ENCODE measurements around the gene EGR1.
"Not testable (repeated sequence)": the region's sequence is repeated elsewhere in the genome, so short reads cannot be mapped to it uniquely, and the experiment has no call there.

Gene EGR1

DNA sequence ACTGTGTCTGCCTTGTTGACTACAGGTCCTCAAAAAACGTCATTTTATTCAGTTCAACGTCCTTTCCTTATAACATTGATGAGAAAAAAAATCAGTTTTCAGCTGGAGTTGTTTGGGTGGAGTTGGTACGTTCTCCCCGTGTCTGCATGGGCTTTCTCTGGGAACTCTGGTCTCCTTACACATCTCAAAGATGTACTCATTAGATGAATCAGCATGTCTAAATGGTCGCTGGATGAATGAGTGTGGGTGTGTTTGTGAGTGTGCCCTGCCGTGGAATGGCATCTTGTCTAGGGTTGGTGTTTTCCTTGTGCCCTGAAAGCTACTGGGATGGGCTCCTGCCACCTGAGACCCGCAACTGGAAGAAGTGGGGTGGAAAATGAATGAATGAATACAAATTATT lies 30.1 kb downstream of the EGR1 start:
- Histone ChIP-seq H3K9me3 (no peaks in the 10 kb centered on the region), H3K4me1 (peaks cover 17% of the 10 kb centered on the region), H3K27me3 (ENCODE audit: low read depth) (no peaks in the 10 kb centered on the region), H3K36me3 (replicated peaks) (no peaks in the 10 kb centered on the region), H3K4me3 (no peak overlapping the region)
- in situ Hi-C loops (cut with MboI; ENCODE audit: low sequenced_read_pairs) = no loop called here
- DNase-seq (ENCODE audit: low spot score in 2 of 2) = no peak

DNA sequence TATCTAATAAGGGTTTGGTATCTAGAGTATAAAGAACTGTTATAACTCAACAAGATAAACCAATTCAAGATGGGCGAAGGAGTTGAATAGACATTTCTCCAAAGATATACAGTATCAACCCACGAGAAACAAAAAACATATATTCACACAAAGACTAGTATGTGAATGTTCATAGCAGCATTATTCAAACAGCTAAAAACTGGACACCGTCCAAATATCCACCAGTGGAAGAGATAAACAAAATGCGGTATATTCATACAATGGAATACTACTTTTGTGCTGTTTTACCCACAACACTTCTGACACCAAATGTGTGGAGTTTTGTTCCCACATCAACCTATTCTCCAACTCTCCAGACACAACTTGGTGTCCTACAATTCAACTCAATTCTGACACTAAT lies 33.1 kb downstream of the EGR1 start:
- no peak overlapping the region for H3K4me3 ChIP-seq
- no peak for DNase-seq (ENCODE audit: low spot score in 2 of 2)
- no peaks in the 10 kb centered on the region for H3K36me3 ChIP-seq (replicated peaks)
- no peaks in the 10 kb centered on the region for H3K9me3 ChIP-seq
- no peaks in the 10 kb centered on the region for H3K4me1 ChIP-seq
- H3K27me3 ChIP-seq (ENCODE audit: low read depth) = no peaks in the 10 kb centered on the region
- in situ Hi-C loops (cut with MboI; ENCODE audit: low sequenced_read_pairs) = no loop called here

DNA sequence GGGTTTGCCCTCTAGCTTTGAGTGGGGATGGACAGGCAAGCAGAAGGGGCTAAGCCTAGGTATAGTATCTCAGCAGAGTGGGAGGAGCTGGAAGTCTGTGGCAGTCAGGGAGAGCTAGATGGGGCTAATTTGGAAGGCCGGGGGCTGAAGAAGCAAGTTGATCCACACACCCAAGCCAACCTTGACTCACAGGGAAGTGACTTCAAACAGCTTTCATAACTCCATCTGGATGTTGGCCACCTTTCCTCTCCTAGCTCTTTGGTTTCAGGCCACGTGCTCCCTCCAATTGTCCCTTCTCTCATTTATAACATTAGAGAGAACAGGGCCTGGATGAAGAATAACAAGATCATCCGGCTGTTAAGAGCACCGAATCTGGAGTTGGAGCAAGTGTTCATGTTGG lies 36.8 kb downstream of the EGR1 start:
- no peak overlapping the region for H3K4me3 ChIP-seq
- in situ Hi-C loops (cut with MboI; ENCODE audit: low sequenced_read_pairs) = loop anchor here (5.0 to 25.0 kb wide), 2 partner anchors 50 to 315 kb away; partner anchors contain the start of genes BRD8 and KIF20A
- H3K36me3 ChIP-seq (replicated peaks) = peaks cover under 1% of the 10 kb centered on the region
- no peak for DNase-seq (ENCODE audit: low spot score in 2 of 2)
- H3K9me3 ChIP-seq = no peaks in the 10 kb centered on the region
- H3K4me1 ChIP-seq = no peaks in the 10 kb centered on the region
- H3K27me3 ChIP-seq (ENCODE audit: low read depth) = no peaks in the 10 kb centered on the region

DNA sequence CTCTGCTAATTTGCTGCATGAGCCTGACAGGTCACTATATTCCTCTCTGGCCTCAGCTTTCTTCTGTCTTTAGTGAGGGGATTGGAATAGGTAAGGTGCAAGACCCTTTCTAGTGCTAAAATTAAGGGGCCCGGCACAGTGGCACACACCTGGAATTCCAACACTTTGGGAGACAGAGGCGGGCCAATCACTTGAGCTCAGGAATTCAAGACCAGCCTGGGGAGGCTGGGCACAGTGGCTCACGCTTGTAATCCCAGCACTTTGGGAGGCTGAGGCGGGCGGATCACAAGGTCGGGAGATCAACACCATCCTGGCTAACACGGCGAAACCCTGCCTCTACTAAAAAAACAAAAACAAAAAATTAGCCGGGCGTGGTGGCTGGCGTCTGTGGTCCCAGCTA lies 37.2 kb downstream of the EGR1 start:
- in situ Hi-C loops (cut with MboI; ENCODE audit: low sequenced_read_pairs) = loop anchor here (5.0 to 25.0 kb wide), 2 partner anchors 50 to 315 kb away; partner anchors contain the start of genes BRD8 and KIF20A
- Histone ChIP-seq H3K4me3 (no peak overlapping the region), H3K4me1 (no peaks in the 10 kb centered on the region), H3K27me3 (ENCODE audit: low read depth) (no peaks in the 10 kb centered on the region), H3K36me3 (replicated peaks) (peaks cover 4% of the 10 kb centered on the region), H3K9me3 (no peaks in the 10 kb centered on the region)
- no peak for DNase-seq (ENCODE audit: low spot score in 2 of 2)

GRCh38 chr5:138503487-138504270 lies 38.4 kb downstream of the EGR1 start:
- no peaks in the 10 kb centered on the region for H3K9me3 ChIP-seq
- peak; percentile 53 to 73 for DNase-seq (ENCODE audit: low spot score in 2 of 2)
- H3K4me3 ChIP-seq = no peak overlapping the region
- no peaks in the 10 kb centered on the region for H3K27me3 ChIP-seq (ENCODE audit: low read depth)
- in situ Hi-C loops (cut with MboI; ENCODE audit: low sequenced_read_pairs) = loop anchor here (5.0 to 25.0 kb wide), 2 partner anchors 51 to 316 kb away; partner anchors contain the start of genes BRD8 and KIF20A
- H3K4me1 ChIP-seq = no peaks in the 10 kb centered on the region
- H3K36me3 ChIP-seq (replicated peaks) = peaks cover 16% of the 10 kb centered on the region

DNA sequence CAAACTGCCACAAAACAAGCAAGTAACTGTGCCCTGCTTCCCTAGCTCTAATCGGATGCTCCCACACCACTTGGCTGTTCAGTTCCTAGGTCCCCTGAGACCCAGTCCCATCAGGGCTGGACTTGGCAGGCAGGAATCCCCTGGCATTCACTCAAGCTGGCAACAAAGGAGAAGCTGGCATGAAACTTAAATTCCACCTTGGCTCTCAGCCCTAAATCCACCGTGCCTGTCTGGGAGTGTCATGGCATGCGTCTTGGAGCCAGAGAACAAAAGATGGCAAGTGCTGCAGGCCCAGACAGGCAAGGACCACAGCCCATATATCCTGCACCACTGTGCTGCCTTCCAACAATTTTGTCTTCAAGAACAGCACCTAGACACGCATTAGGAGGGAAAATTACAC lies 39.5 kb downstream of the EGR1 start:
- peaks cover 24% of the 10 kb centered on the region for H3K36me3 ChIP-seq (replicated peaks)
- no peaks in the 10 kb centered on the region for H3K27me3 ChIP-seq (ENCODE audit: low read depth)
- in situ Hi-C loops (cut with MboI; ENCODE audit: low sequenced_read_pairs) = loop anchor here (5.0 to 25.0 kb wide), 2 partner anchors 52 to 317 kb away; partner anchors contain the start of genes BRD8 and KIF20A
- no peak for DNase-seq (ENCODE audit: low spot score in 2 of 2)
- no peaks in the 10 kb centered on the region for H3K9me3 ChIP-seq
- no peak overlapping the region for H3K4me3 ChIP-seq
- no peaks in the 10 kb centered on the region for H3K4me1 ChIP-seq

DNA sequence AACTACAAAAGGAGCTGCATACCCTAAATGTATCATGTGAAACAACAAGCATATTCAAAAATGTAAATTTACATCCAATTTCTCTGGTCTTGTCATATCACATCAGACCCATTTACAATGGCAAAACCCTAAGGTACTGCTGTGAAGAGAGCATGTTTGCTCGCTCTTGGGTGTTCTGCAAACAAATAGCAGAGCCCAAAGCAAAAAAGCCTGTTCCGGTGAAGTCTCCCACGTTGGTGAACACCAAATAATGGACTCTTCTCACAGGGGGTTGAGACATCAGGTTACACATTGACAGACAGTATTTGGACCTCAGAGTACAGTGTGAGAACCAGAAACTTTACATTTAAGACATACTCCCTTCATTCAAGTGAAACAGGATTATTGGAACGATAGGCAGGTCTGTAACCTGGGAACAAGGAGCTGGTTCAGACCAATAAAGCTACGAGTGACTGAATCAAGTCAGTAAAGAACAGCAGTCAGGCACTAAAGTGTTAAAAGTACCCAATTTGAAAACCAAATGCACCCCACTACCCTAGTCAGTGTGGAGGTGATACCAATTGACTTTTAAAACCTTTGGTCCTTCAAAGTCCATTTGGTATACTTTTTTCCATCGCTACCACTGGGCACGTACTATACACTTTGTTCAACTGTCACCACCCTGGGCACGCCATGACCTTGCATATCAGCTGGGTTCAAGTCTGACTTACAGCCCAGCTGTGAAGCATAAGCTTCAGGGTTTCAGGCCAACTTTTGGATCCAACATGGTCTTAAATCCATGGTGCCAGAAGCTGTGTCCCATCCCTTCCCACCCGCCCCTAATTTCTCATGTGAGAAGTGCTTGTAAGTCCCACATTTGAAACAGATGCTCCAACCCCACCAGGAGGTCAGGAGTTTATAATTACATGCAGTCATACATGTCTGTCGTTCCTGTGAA lies 41.4 kb downstream of the EGR1 start:
- Histone ChIP-seq H3K4me3 (no peak overlapping the region), H3K4me1 (no peaks in the 10 kb centered on the region), H3K27me3 (ENCODE audit: low read depth) (no peaks in the 10 kb centered on the region), H3K36me3 (replicated peaks) (peaks cover 37% of the 10 kb centered on the region), H3K9me3 (no peaks in the 10 kb centered on the region)
- no peak for DNase-seq (ENCODE audit: low spot score in 2 of 2)
- in situ Hi-C loops (cut with MboI; ENCODE audit: low sequenced_read_pairs) = loop anchor here (25.0 kb wide), 1 partner anchor 319 kb away; the partner anchor contains the start of genes BRD8 and KIF20A

GRCh38 chr5:138507485-138507884 lies 42.2 kb downstream of the EGR1 start:
- not testable (repeated sequence) for H3K4me1 ChIP-seq; DNase-seq (ENCODE audit: low spot score in 2 of 2); H3K27me3 ChIP-seq (ENCODE audit: low read depth); H3K4me3 ChIP-seq; H3K9me3 ChIP-seq
- in situ Hi-C loops (cut with MboI; ENCODE audit: low sequenced_read_pairs) = loop anchor here (25.0 kb wide), 1 partner anchor 320 kb away; the partner anchor contains the start of genes BRD8 and KIF20A
- H3K36me3 ChIP-seq (replicated peaks) = peaks cover 43% of the 10 kb centered on the region

GRCh38 chr5:138508958-138509357 lies 43.7 kb downstream of the EGR1 start:
- H3K27me3 ChIP-seq (ENCODE audit: low read depth) = no peaks in the 10 kb centered on the region
- H3K4me1 ChIP-seq = no peaks in the 10 kb centered on the region
- H3K4me3 ChIP-seq = no peak overlapping the region
- no peak for DNase-seq (ENCODE audit: low spot score in 2 of 2)
- peaks cover 58% of the 10 kb centered on the region for H3K36me3 ChIP-seq (replicated peaks)
- in situ Hi-C loops (cut with MboI; ENCODE audit: low sequenced_read_pairs) = loop anchor here (25.0 kb wide), 1 partner anchor 322 kb away; the partner anchor contains the start of genes BRD8 and KIF20A
- no peaks in the 10 kb centered on the region for H3K9me3 ChIP-seq

- Histone ChIP-seq H3K9me3 (no peaks in the 10 kb centered on the region), H3K36me3 (replicated peaks) (peaks cover 83% of the 10 kb centered on the region), H3K4me1 (no peaks in the 10 kb centered on the region), H3K4me3 (no peak overlapping the region), H3K27me3 (ENCODE audit: low read depth) (no peaks in the 10 kb centered on the region)
- in situ Hi-C loops (cut with MboI; ENCODE audit: low sequenced_read_pairs) = loop anchor here (25.0 kb wide), 1 partner anchor 327 kb away; the partner anchor contains the start of genes BRD8 and KIF20A
- DNase-seq (ENCODE audit: low spot score in 2 of 2) = no peak
These were observed 48.7 kb downstream of the EGR1 start for GRCh38 chr5:138514021-138514420.

DNA sequence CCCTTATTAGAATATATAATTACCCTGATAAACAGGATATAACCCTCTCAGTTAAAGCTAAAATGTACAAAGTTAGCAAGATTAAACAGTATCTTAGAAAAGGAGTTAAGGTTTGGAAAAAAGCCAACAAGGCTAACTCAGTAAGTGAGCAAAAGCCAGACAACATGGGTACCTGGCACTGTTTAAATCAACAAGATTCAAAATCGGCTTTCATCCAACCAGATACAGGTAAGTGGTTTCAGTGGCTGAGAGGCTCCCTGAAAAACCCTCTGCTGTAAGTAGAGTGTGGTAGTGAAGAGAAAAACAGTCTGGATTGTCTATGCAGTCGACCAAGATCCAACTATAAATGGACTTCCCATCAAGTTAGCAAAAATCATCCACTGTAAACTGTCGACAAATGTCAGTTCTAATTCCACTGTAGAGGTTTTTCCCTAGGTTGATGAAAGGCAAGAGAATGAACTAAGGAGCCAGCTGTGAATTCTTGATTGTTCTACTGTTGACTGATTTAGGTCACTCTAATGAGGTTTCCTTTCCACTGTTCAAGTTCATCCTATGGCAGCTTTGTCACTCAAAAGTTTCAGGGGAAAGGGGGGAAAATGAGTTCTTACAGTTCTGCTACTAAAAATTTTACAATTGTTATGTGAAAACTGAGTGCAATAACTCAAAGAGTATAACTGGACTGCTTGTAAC lies 50.4 kb downstream of the EGR1 start:
- H3K4me3 ChIP-seq = no peak overlapping the region
- H3K36me3 ChIP-seq (replicated peaks) = peaks cover 75% of the 10 kb centered on the region
- no peaks in the 10 kb centered on the region for H3K27me3 ChIP-seq (ENCODE audit: low read depth)
- H3K9me3 ChIP-seq = no peaks in the 10 kb centered on the region
- H3K4me1 ChIP-seq = no peaks in the 10 kb centered on the region
- in situ Hi-C loops (cut with MboI; ENCODE audit: low sequenced_read_pairs) = loop anchor here (25.0 kb wide), 1 partner anchor 328 kb away; the partner anchor contains the start of genes BRD8 and KIF20A
- DNase-seq (ENCODE audit: low spot score in 2 of 2) = no peak

- in situ Hi-C loops (cut with MboI; ENCODE audit: low sequenced_read_pairs) = loop anchor here (25.0 kb wide), 1 partner anchor 330 kb away; the partner anchor contains the start of genes BRD8 and KIF20A
- H3K4me1 ChIP-seq = peaks cover 9% of the 10 kb centered on the region
- H3K27me3 ChIP-seq (ENCODE audit: low read depth) = no peaks in the 10 kb centered on the region
- peaks cover 61% of the 10 kb centered on the region for H3K36me3 ChIP-seq (replicated peaks)
- no peak overlapping the region for H3K4me3 ChIP-seq
- no peak for DNase-seq (ENCODE audit: low spot score in 2 of 2)
- H3K9me3 ChIP-seq = no peaks in the 10 kb centered on the region
These were observed 52.2 kb downstream of the EGR1 start for GRCh38 chr5:138517437-138517836.

Data from HAP-1 (cell line).